HepG2 (cell line): Measurements from ENCODE around the gene CAVIN1. TPM values are rescaled to one million over a fixed set of nuclear protein-coding genes. Genes with fewer than 3 reads are reported as not detected.

Experiments used
- ATAC-seq: fragments of 200-7000 bp; cut with Tn5 transposase; 3 replicates; pipeline ENCODE4 v1.9.1; 2020; ENCODE audit warnings: mild to moderate bottlenecking, moderate library complexity
- BruUV-seq: library from RNA; stranded (reverse); fragments of 400-500 nt; replicated peaks from 2 replicates; lab custom pipeline; 2021; lab: Mats Ljungman, UMichigan
- CTCF ChIA-PET: fragments of 300-600 bp; formaldehyde crosslinking; extraction: SDS; loops from one replicate; lab custom pipeline; 2021; ENCODE audit warnings: low total read pairs, inconsistent platforms, low intra/inter-chr PET ratio; lab: Yijun Ruan, JAX
- POLR2A ChIA-PET: fragments of 350-600 bp; sonication (Branson Sonifier 250); formaldehyde crosslinking; loops from one replicate; lab custom pipeline; 2020; ENCODE audit warnings: antibody characterized with exemption, inconsistent platforms; lab: Yijun Ruan, JAX
- DNase-seq: peaks from one replicate; pipeline ENCODE4 v3.0.0-alpha.2; 2015; ENCODE audit warnings: low spot score
- FAIRE-seq: peaks from 3 replicates; lab custom pipeline; 2011; peaks lifted over from hg19 to GRCh38; lab: Jason Lieb, UNC
- H2AFZ ChIP-seq: one replicate; pipeline ENCODE4 v1.6.1; 2011; ENCODE audit warnings: low read length, inconsistent platforms
- H3K27ac ChIP-seq: fragments of 300-600 bp; 3 replicates; pipeline ENCODE4 v1.8.0; 2011; ENCODE audit warnings: mixed run types, mild to moderate bottlenecking, mixed read lengths, low read length, inconsistent platforms; ENCODE audit not compliant: insufficient read depth; ENCODE audit errors: extremely low read length
- H3K27me3 ChIP-seq, 2 experiments: fragments of 200-600 bp in 1 of 2; 2 replicates in 1 of 2; 3 replicates in 1 of 2; pipeline versions ENCODE4 v1.6.0 to v1.8.0; 2011; ENCODE audit warnings: low read length in 2 of 2, mild to moderate bottlenecking in 2 of 2, moderate library complexity in 2 of 2, inconsistent platforms in 1 of 2; ENCODE audit not compliant: insufficient read depth in 2 of 2, control insufficient read depth in 1 of 2
- H3K36me3 ChIP-seq, 2 experiments: fragments of 200-600 bp in 1 of 2; replicated peaks in 1 of 2; 2 replicates in 1 of 2; 3 replicates in 1 of 2; pipeline versions ENCODE4 v1.5.1 to v1.8.0; 2011; ENCODE audit warnings: low read length in 2 of 2, inconsistent platforms in 1 of 2; ENCODE audit not compliant: insufficient read depth in 2 of 2, control insufficient read depth in 1 of 2
- H3K4me1 ChIP-seq: 2 replicates; pipeline ENCODE4 v1.5.1; 2012; ENCODE audit warnings: low read length, inconsistent platforms; ENCODE audit not compliant: insufficient read depth
- H3K4me2 ChIP-seq: 2 replicates; pipeline ENCODE4 v1.6.0; 2011; ENCODE audit warnings: low read depth, low read length, inconsistent platforms
- H3K4me3 ChIP-seq, 3 experiments: fragments of 200-600 bp in 1 of 3; sonication (generic), shearing (Covaris generic) in 1 of 3; replicated peaks in 1 of 3; 2 replicates each; pipeline ENCODE4 v1.5.1; 2011 to 2016; ENCODE audit warnings: low read length in 3 of 3, inconsistent platforms in 2 of 3, low read depth in 2 of 3, mild to moderate bottlenecking in 2 of 3, control low read depth in 1 of 3, mixed read lengths in 1 of 3; ENCODE audit not compliant: insufficient read depth in 1 of 3
- H3K79me2 ChIP-seq: one replicate; pipeline ENCODE4 v1.6.1; 2011; ENCODE audit warnings: low read length, inconsistent platforms; ENCODE audit not compliant: insufficient read depth
- H3K9ac ChIP-seq: 2 replicates; pipeline ENCODE4 v1.6.0; 2011; ENCODE audit warnings: mild to moderate bottlenecking, low read depth, low read length, inconsistent platforms; ENCODE audit not compliant: insufficient read depth
- H3K9me3 ChIP-seq: 2 replicates; pipeline ENCODE4 v1.5.1; 2012; ENCODE audit warnings: mild to moderate bottlenecking, low read length
- H4K20me1 ChIP-seq: 2 replicates; pipeline ENCODE4 v1.6.0; 2011; ENCODE audit warnings: inconsistent platforms, mild to moderate bottlenecking, low read length, moderate library complexity; ENCODE audit not compliant: insufficient read depth
- AKAP8 ChIP-seq: sonication (generic); formaldehyde crosslinking; IDR thresholded peaks from 2 replicates; pipeline ENCODE4 v1.5.1; 2020; ENCODE audit warnings: mild to moderate bottlenecking, missing genetic modification reagents
- ELF3 ChIP-seq: IDR thresholded peaks from 2 replicates; pipeline ENCODE4 v1.6.1; 2016; ENCODE audit warnings: missing genetic modification reagents, missing compliant biosample characterization
- NFIB ChIP-seq: sonication (generic); formaldehyde crosslinking; IDR thresholded peaks from 2 replicates; pipeline ENCODE4 v1.9.0; 2021; ENCODE audit warnings: missing genetic modification reagents, mild to moderate bottlenecking, borderline replicate concordance
- NR1H2 ChIP-seq: sonication (generic); formaldehyde crosslinking; IDR thresholded peaks from 2 replicates; pipeline ENCODE4 v1.8.1; 2022; ENCODE audit warnings: low read depth, missing genetic modification reagents, borderline replicate concordance
- SMAD9 ChIP-seq: sonication (generic); formaldehyde crosslinking; IDR thresholded peaks from 2 replicates; pipeline ENCODE4 v1.5.1; 2020; ENCODE audit warnings: mild to moderate bottlenecking, missing genetic modification reagents
- SMYD3 ChIP-seq: sonication (generic); formaldehyde crosslinking; IDR thresholded peaks from 2 replicates; pipeline ENCODE4 v1.8.1; 2023; ENCODE audit warnings: mild to moderate bottlenecking, missing genetic modification reagents
- SP2 ChIP-seq: sonication (generic); formaldehyde crosslinking; IDR thresholded peaks from 2 replicates; pipeline ENCODE4 v1.5.1; 2020; ENCODE audit warnings: mild to moderate bottlenecking, missing genetic modification reagents
- TEAD3 ChIP-seq: optimal IDR thresholded peaks from 2 replicates; pipeline ENCODE3; 2016; ENCODE audit warnings: borderline replicate concordance
- ZMYM4 ChIP-seq: sonication (generic); formaldehyde crosslinking; IDR thresholded peaks from 2 replicates; pipeline ENCODE4 v1.8.1; 2023; ENCODE audit warnings: mild to moderate bottlenecking, missing genetic modification reagents
- ZNF333 ChIP-seq: sonication (generic); formaldehyde crosslinking; IDR thresholded peaks from 2 replicates; pipeline ENCODE4 v1.4.0; 2020; ENCODE audit warnings: mild to moderate bottlenecking, missing genetic modification reagents, borderline replicate concordance
- ZNF530 ChIP-seq: sonication (generic); formaldehyde crosslinking; IDR thresholded peaks from 2 replicates; pipeline ENCODE4 v1.5.0; 2020; ENCODE audit warnings: low read depth, mild to moderate bottlenecking, missing genetic modification reagents
- ZNF652 ChIP-seq: IDR thresholded peaks from 2 replicates; pipeline ENCODE4 v1.6.1; 2016; ENCODE audit warnings: low read depth, borderline replicate concordance
- ZSCAN30 ChIP-seq: sonication (generic); formaldehyde crosslinking; IDR thresholded peaks from 2 replicates; pipeline ENCODE4 v1.5.0; 2020; ENCODE audit warnings: mild to moderate bottlenecking, missing genetic modification reagents
- WGBS: methylation state at CpG from one replicate; pipeline ENCODE4 v1.1.6; 2017; ENCODE audit warnings: low lambda C conversion rate; 5-methylcytosine and 5-hydroxymethylcytosine counted together
- in situ Hi-C: cut with HindIII; loops from 2 replicates; pipeline ENCODE4 v1.10.0; 2017; ENCODE audit warnings: low pct_unique_long_range_greater_than_20kb; ENCODE audit not compliant: extremely low pct_ligation_motif_present
- intact Hi-C: fragments of 100-400 bp; cut with micrococcal nuclease; formaldehyde crosslinking; loops from one replicate; pipeline ENCODE4 v1.10.0; 2022; ENCODE audit not compliant: unreplicated experiment
- polyA plus RNA-seq, 8 experiments: library from polyadenylated mRNA; depleted of rRNA in 3 of 8; stranded (reverse) in 7 of 8; unstranded in 1 of 8; fragments of >200 nt; fragmentation: Illumina TruSeq in 4 of 8; extraction: Trizol in 4 of 8; gene quantifications; 2 replicates each; pipeline versions ENCODE4 v1.2.1 to v1.2.3, GENCODE V29; 2011 to 2016; ENCODE audit warnings: low read depth in 4 of 8, missing spikeins in 1 of 8, mixed read lengths in 1 of 8; ENCODE audit not compliant: insufficient read depth in 1 of 8
- total RNA-seq, 5 experiments: library from RNA; depleted of rRNA; stranded (reverse); fragments of >200 nt; fragmentation: Illumina TruSeq; extraction: Trizol; gene quantifications; 2 replicates each; pipeline ENCODE4 v1.2.3, GENCODE V29; 2016; ENCODE audit warnings: low read depth in 1 of 5
- TF ChIP-seq, protein P1 (sequence below): sonication (generic); formaldehyde crosslinking; IDR thresholded peaks from 2 replicates; pipeline ENCODE4 v1.8.1; 2022; ENCODE audit warnings: mild to moderate bottlenecking, missing genetic modification reagents
- TF ChIP-seq, protein P2 (sequence below): sonication (generic); formaldehyde crosslinking; IDR thresholded peaks from 2 replicates; pipeline ENCODE4 v1.5.0; 2020; ENCODE audit warnings: missing genetic modification reagents

The CAVIN1 gene
- total and polyA plus RNA-seq, 2 of the 13 experiments (the other 11 are each of a cell fraction or from before 2014, with no cell fraction given), result 15.9 to 25.5 TPM

GRCh38 chr17:42405076-42405475 is 18.0 kb downstream of the CAVIN1 start:
- ATAC-seq (no peak), DNase-seq (no peak), FAIRE-seq (no peak)
- Histone ChIP-seq H3K36me3 (peaks cover 4 to 13% of the 10 kb centered on the region in 2 experiments), H3K4me2 (no peak overlapping the region), H3K27me3 (no peaks in the 10 kb centered on the region), H3K4me1 (peaks cover 13% of the 10 kb centered on the region), H3K9me3 (no peaks in the 10 kb centered on the region), H4K20me1 (no peaks in the 10 kb centered on the region), H3K4me3 (no peak overlapping the region), H3K9ac (no peak overlapping the region), H3K79me2 (no peaks in the 10 kb centered on the region), H2AFZ (no peak overlapping the region), H3K27ac (no peak overlapping the region)
- CTCF ChIA-PET, result interaction anchor here (6.6 kb wide), 1 partner anchor 82 kb away, joined by 163 read pairs; no protein-coding TSS in a partner anchor
- TF ChIP-seq TEAD3 (no peak), ZMYM4 (CRISPR knock-in tag) (no peak), ZNF530 (no peak), ZSCAN30 (CRISPR knock-in tag) (no peak)
- TF ChIP-seq, protein P1, sequence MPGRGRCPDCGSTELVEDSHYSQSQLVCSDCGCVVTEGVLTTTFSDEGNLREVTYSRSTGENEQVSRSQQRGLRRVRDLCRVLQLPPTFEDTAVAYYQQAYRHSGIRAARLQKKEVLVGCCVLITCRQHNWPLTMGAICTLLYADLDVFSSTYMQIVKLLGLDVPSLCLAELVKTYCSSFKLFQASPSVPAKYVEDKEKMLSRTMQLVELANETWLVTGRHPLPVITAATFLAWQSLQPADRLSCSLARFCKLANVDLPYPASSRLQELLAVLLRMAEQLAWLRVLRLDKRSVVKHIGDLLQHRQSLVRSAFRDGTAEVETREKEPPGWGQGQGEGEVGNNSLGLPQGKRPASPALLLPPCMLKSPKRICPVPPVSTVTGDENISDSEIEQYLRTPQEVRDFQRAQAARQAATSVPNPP (CRISPR knock-in tag), result no peak
- intact Hi-C loops (no loop called here), in situ Hi-C loops (no loop called here)
- 98% methylated on average over 35 of the region's 35 CpGs for WGBS
- POLR2A ChIA-PET, result interaction anchor here (1.4 kb wide), 1 partner anchor 18 kb away, joined by 4 read pairs; the partner anchor contains the start of gene CAVIN1
- no TSS peak for BruUV-seq

DNA sequence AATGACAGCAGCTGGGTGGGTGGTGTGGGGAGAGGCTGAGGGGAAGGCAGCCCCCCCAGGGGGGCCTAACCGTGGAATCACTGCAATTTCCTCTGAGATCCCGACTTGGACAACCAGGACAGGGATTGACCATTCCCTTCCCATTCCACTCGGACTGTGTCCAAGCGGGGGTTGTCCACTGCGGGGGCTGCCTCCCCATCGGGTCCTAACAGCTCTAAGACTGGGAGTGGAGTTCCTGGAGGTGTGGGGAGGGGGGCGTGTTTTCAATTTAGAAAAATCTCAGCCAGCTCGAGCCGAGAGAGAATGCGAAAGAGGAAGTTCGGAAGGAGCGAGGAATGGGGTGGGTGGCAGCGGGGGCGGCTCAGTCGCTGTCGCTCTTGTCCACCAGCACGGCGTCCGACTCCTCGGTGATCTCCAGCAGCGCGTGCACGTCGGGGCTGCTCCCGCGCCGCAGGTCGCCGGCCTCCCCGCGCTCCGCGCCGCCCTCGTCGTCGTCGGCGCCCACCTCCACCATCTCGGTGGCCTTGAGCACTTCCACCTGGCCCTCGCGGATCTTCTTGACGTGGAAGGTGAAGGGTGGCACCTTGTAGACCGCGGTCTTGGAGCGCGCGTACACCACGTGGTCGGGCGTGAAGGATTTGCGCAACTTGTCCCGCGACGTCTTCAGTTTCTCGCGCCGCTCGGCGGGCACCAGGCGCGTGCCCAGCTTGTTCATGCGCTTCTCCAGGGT is 18.6 kb downstream of the CAVIN1 start:
- no peak overlapping the region for H3K4me3 ChIP-seq
- peaks cover 19% of the 10 kb centered on the region for H3K4me1 ChIP-seq
- no peaks in the 10 kb centered on the region for H3K9me3 ChIP-seq
- no peaks in the 10 kb centered on the region for H3K27me3 ChIP-seq
- no peak overlapping the region for H2AFZ ChIP-seq
- WGBS, result 97% methylated on average over 63 of the region's 63 CpGs
- H3K79me2 ChIP-seq, result no peaks in the 10 kb centered on the region
- in situ Hi-C loops, result loop anchor here (5.0 kb wide), 1 partner anchor 82 kb away; no protein-coding TSS in a partner anchor
- no peak overlapping the region for H3K27ac ChIP-seq
- POLR2A ChIA-PET, result no interaction called here
- no peak for FAIRE-seq
- CTCF ChIA-PET, result interaction anchor here (6.6 kb wide), 1 partner anchor 81 kb away, joined by 163 read pairs; no protein-coding TSS in a partner anchor
- no peak overlapping the region for H3K4me2 ChIP-seq
- no peak overlapping the region for H3K9ac ChIP-seq
- ATAC-seq, result no peak
- no peak for DNase-seq
- H3K36me3 ChIP-seq, result peaks cover 4 to 13% of the 10 kb centered on the region in 2 experiments
- no TSS peak for BruUV-seq
- H4K20me1 ChIP-seq, result no peaks in the 10 kb centered on the region
- intact Hi-C loops, result no loop called here
- TF ChIP-seq NR1H2 (CRISPR knock-in tag) (no peak), ZNF652 (no peak), NFIB (CRISPR knock-in tag) (no peak), SMYD3 (no peak), AKAP8 (CRISPR knock-in tag) (no peak), SP2 (CRISPR knock-in tag) (no peak), ELF3 (no peak), ZNF333 (CRISPR knock-in tag) (no peak), SMAD9 (CRISPR knock-in tag) (no peak)
- TF ChIP-seq, protein P2, sequence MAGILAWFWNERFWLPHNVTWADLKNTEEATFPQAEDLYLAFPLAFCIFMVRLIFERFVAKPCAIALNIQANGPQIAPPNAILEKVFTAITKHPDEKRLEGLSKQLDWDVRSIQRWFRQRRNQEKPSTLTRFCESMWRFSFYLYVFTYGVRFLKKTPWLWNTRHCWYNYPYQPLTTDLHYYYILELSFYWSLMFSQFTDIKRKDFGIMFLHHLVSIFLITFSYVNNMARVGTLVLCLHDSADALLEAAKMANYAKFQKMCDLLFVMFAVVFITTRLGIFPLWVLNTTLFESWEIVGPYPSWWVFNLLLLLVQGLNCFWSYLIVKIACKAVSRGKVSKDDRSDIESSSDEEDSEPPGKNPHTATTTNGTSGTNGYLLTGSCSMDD (CRISPR knock-in tag), result no peak
